ENCODE results near the gene SH3GL1.

DNA sequence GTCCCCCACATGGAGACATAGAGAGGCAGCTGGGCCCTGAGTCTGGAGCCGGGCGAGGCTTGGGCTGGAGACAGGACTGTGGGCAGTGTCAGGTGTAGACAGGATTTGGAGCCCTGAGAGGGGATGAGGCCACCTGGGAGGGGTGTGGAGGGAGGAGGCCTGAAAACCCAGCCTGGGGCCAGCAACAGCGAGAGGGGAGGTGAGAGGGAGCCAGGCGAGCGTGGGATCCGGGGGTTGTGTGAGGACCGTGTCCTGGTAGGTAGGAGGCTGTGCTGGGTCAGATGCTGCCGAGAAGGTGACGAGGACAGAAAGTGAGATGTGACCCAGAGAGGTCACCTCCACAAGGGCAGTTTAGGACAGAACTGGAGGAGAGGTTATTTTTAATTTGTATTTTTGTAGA lies 49.6 kb downstream of the SH3GL1 start:
- TF ChIP-seq, protein P1, sequence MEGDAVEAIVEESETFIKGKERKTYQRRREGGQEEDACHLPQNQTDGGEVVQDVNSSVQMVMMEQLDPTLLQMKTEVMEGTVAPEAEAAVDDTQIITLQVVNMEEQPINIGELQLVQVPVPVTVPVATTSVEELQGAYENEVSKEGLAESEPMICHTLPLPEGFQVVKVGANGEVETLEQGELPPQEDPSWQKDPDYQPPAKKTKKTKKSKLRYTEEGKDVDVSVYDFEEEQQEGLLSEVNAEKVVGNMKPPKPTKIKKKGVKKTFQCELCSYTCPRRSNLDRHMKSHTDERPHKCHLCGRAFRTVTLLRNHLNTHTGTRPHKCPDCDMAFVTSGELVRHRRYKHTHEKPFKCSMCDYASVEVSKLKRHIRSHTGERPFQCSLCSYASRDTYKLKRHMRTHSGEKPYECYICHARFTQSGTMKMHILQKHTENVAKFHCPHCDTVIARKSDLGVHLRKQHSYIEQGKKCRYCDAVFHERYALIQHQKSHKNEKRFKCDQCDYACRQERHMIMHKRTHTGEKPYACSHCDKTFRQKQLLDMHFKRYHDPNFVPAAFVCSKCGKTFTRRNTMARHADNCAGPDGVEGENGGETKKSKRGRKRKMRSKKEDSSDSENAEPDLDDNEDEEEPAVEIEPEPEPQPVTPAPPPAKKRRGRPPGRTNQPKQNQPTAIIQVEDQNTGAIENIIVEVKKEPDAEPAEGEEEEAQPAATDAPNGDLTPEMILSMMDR (conservative IDR thresholded peaks at IDR 0.05; ENCODE audit: low read depth in 2 of 2), result no peak
- no peak for TF ChIP-seq NANOG (IDR thresholded peaks at IDR 0.05; ENCODE audit: borderline replicate concordance)
- no peak for TF ChIP-seq EZH2 (IDR thresholded peaks at IDR 0.05; ENCODE audit: low read depth, unreplicated experiment)
- TF ChIP-seq STAT1 (IDR thresholded peaks at IDR 0.05; ENCODE audit: unreplicated experiment), result no peak
- TF ChIP-seq POLR2AphosphoS5 (IDR thresholded peaks at IDR 0.05; ENCODE audit: low read depth), result no peak
- no peak for TF ChIP-seq EZH2phosphoT487 (IDR thresholded peaks at IDR 0.05; ENCODE audit: unreplicated experiment)
- no peak for TF ChIP-seq JUNB (IDR thresholded peaks at IDR 0.05; ENCODE audit: unreplicated experiment)
- TF ChIP-seq, protein P2, sequence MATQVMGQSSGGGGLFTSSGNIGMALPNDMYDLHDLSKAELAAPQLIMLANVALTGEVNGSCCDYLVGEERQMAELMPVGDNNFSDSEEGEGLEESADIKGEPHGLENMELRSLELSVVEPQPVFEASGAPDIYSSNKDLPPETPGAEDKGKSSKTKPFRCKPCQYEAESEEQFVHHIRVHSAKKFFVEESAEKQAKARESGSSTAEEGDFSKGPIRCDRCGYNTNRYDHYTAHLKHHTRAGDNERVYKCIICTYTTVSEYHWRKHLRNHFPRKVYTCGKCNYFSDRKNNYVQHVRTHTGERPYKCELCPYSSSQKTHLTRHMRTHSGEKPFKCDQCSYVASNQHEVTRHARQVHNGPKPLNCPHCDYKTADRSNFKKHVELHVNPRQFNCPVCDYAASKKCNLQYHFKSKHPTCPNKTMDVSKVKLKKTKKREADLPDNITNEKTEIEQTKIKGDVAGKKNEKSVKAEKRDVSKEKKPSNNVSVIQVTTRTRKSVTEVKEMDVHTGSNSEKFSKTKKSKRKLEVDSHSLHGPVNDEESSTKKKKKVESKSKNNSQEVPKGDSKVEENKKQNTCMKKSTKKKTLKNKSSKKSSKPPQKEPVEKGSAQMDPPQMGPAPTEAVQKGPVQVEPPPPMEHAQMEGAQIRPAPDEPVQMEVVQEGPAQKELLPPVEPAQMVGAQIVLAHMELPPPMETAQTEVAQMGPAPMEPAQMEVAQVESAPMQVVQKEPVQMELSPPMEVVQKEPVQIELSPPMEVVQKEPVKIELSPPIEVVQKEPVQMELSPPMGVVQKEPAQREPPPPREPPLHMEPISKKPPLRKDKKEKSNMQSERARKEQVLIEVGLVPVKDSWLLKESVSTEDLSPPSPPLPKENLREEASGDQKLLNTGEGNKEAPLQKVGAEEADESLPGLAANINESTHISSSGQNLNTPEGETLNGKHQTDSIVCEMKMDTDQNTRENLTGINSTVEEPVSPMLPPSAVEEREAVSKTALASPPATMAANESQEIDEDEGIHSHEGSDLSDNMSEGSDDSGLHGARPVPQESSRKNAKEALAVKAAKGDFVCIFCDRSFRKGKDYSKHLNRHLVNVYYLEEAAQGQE (IDR thresholded peaks at IDR 0.05; ENCODE audit: unreplicated experiment), result no peak
- TF ChIP-seq, protein P3, sequence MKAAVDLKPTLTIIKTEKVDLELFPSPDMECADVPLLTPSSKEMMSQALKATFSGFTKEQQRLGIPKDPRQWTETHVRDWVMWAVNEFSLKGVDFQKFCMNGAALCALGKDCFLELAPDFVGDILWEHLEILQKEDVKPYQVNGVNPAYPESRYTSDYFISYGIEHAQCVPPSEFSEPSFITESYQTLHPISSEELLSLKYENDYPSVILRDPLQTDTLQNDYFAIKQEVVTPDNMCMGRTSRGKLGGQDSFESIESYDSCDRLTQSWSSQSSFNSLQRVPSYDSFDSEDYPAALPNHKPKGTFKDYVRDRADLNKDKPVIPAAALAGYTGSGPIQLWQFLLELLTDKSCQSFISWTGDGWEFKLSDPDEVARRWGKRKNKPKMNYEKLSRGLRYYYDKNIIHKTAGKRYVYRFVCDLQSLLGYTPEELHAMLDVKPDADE (IDR thresholded peaks at IDR 0.05), result no peak
- no peak for TF ChIP-seq CREB1 (CRISPR knock-in tag; IDR thresholded peaks at IDR 0.05; ENCODE audit: low read depth)
